Peyer's patch (tissue), 4 donors: ENCODE results near the gene ZNF280D.

Experiments used
- POLR2A ChIP-seq, 2 donors: fragments of 450-650 bp; IDR thresholded peaks; one replicate each; pipeline ENCODE4 v1.5.1; 2017; ENCODE audit warnings: antibody characterized with exemption in 2 of 2, mild to moderate bottlenecking in 2 of 2, moderate library complexity in 2 of 2
- TF ChIP-seq, protein P1 (sequence below), 6 experiments: fragments of 450-650 bp in 4 of 6; fragments of 200-600 bp in 2 of 6; sonication (generic) in 1 of 6; IDR thresholded peaks; one replicate each; pipeline ENCODE4 v1.5.1; 2017 to 2019; ENCODE audit warnings: antibody characterized with exemption in 6 of 6, mild to moderate bottlenecking in 3 of 6, moderate library complexity in 1 of 6

DNA sequence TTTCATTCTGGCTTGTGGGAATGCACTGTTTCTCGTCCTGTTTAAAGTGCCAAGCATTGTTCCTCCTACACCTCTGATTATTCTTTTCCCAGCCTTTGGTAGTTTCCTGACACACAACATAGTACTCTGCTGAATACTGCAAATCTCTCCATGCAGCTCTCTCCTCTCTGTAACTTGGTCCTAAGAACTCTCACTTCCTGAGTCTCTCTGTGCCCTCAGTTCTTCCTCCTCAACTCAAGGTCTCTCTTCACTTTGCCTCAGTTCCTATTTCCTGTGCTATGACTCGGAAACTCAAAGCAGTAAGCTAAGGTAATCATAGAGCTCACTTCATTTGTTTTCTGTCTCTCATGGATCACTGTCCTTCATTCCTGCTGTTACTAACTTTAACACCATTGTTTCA, 113.4 kb downstream of the ZNF280D start:
- TF ChIP-seq, protein P1, sequence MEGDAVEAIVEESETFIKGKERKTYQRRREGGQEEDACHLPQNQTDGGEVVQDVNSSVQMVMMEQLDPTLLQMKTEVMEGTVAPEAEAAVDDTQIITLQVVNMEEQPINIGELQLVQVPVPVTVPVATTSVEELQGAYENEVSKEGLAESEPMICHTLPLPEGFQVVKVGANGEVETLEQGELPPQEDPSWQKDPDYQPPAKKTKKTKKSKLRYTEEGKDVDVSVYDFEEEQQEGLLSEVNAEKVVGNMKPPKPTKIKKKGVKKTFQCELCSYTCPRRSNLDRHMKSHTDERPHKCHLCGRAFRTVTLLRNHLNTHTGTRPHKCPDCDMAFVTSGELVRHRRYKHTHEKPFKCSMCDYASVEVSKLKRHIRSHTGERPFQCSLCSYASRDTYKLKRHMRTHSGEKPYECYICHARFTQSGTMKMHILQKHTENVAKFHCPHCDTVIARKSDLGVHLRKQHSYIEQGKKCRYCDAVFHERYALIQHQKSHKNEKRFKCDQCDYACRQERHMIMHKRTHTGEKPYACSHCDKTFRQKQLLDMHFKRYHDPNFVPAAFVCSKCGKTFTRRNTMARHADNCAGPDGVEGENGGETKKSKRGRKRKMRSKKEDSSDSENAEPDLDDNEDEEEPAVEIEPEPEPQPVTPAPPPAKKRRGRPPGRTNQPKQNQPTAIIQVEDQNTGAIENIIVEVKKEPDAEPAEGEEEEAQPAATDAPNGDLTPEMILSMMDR (IDR thresholded peaks at IDR 0.05) = no peak
- TF ChIP-seq POLR2A (IDR thresholded peaks at IDR 0.05) = no peak
